Liver (tissue), 3 donors: ENCODE results near the gene PRR20D.
"Not testable (repeated sequence)": the region's sequence is repeated elsewhere in the genome, so short reads cannot be mapped to it uniquely, and the experiment has no call there.

Source experiments
- ATF3 ChIP-seq: IDR thresholded peaks from 2 replicates; pipeline ENCODE4 v1.6.1; 2016; ENCODE audit warnings: antibody characterized with exemption
- CTCF ChIP-seq: fragments of 150-350 bp; IDR thresholded peaks from 2 replicates; pipeline ENCODE4 v1.5.1; 2017; ENCODE audit warnings: improper control_type of control experiment, low read depth, low read length; ENCODE audit not compliant: missing input control
- FOXA1 ChIP-seq: IDR thresholded peaks from 2 replicates; pipeline ENCODE4 v1.6.1; 2016; ENCODE audit warnings: antibody characterized with exemption
- RAD21 ChIP-seq, 2 donors: IDR thresholded peaks; 2 replicates each; pipeline ENCODE4 v1.6.1; 2016; ENCODE audit warnings: antibody characterized with exemption in 2 of 2, mild to moderate bottlenecking in 2 of 2
- REST ChIP-seq: IDR thresholded peaks from 2 replicates; pipeline ENCODE4 v1.6.1; 2016; ENCODE audit warnings: antibody characterized with exemption, mild to moderate bottlenecking
- RXRA ChIP-seq, 2 donors: IDR thresholded peaks; 2 replicates each; pipeline ENCODE4 v1.6.1; 2017 to 2018; ENCODE audit warnings: antibody characterized with exemption in 2 of 2, mild to moderate bottlenecking in 1 of 2
- SP1 ChIP-seq: IDR thresholded peaks from 2 replicates; pipeline ENCODE4 v1.6.1; 2018; ENCODE audit warnings: antibody characterized with exemption, mild to moderate bottlenecking
- YY1 ChIP-seq: IDR thresholded peaks from 2 replicates; pipeline ENCODE4 v1.6.1; 2016; ENCODE audit warnings: antibody characterized with exemption, mild to moderate bottlenecking
- ZBTB33 ChIP-seq: IDR thresholded peaks from 2 replicates; pipeline ENCODE4 v1.6.1; 2016; ENCODE audit warnings: antibody characterized with exemption
- donor health status: healthy.
- donor health status: healthy.

- TF ChIP-seq CTCF; ZBTB33; YY1; RXRA (IDR thresholded peaks at IDR 0.05); SP1; FOXA1; REST; RAD21 (IDR thresholded peaks at IDR 0.05); ATF3: not testable (repeated sequence)
Observed at GRCh38 chr13:57153761-57154160, 6.7 kb upstream of the PRR20D start, which contains the start of gene PRR20C.
